GM19193 (cell line): ENCODE results near the gene NAP1L1.

Source experiments
- POLR2A ChIP-seq: IDR thresholded peaks from 4 replicates; pipeline ENCODE4 v1.6.1; 2011; ENCODE audit not compliant: insufficient read depth, insufficient read length; ENCODE audit errors: extremely low read depth

Gene NAP1L1

GRCh38 chr12:76096079-76096646 is 11.7 kb upstream of the NAP1L1 start:
- no peak for TF ChIP-seq POLR2A

- TF ChIP-seq POLR2A: no peak
Measured at GRCh38 chr12:76094754-76095153, 10.3 kb upstream of the NAP1L1 start.

GRCh38 chr12:76091246-76091754 is 6.8 kb upstream of the NAP1L1 start:
- no peak for TF ChIP-seq POLR2A

GRCh38 chr12:76085520-76085868 is 1.0 kb upstream of the NAP1L1 start:
- TF ChIP-seq POLR2A: no peak

- TF ChIP-seq POLR2A: no peak
Measured at GRCh38 chr12:76084863-76085519, 506 bp upstream of the NAP1L1 start.

- no peak for TF ChIP-seq POLR2A
Measured at GRCh38 chr12:76083246-76083903, 1.1 kb downstream of the NAP1L1 start.

- TF ChIP-seq POLR2A: no peak
Measured at GRCh38 chr12:76081909-76082308, 2.6 kb downstream of the NAP1L1 start.

- no peak for TF ChIP-seq POLR2A
Measured at GRCh38 chr12:76080729-76081415, 3.6 kb downstream of the NAP1L1 start.

- no peak for TF ChIP-seq POLR2A
Measured at GRCh38 chr12:76080017-76080728, 4.3 kb downstream of the NAP1L1 start.

GRCh38 chr12:76078748-76079147 is 5.7 kb downstream of the NAP1L1 start:
- TF ChIP-seq POLR2A: no peak

GRCh38 chr12:76075448-76075847 is 9.0 kb downstream of the NAP1L1 start:
- no peak for TF ChIP-seq POLR2A

- no peak for TF ChIP-seq POLR2A
Measured at GRCh38 chr12:76074701-76075336, 9.7 kb downstream of the NAP1L1 start.

GRCh38 chr12:76073561-76073960 is 10.9 kb downstream of the NAP1L1 start:
- no peak for TF ChIP-seq POLR2A

GRCh38 chr12:76072568-76072967 is 11.9 kb downstream of the NAP1L1 start:
- TF ChIP-seq POLR2A: no peak
